Lower leg skin (tissue), 3 donors: Measurements from ENCODE around the gene ARHGAP22.

Experiments
- POLR2A ChIP-seq, 2 donors: fragments of 450-650 bp; IDR thresholded peaks; one replicate each; pipeline ENCODE4 v1.6.1; 2016 to 2017; ENCODE audit warnings: antibody characterized with exemption in 2 of 2, mild to moderate bottlenecking in 1 of 2, moderate library complexity in 1 of 2
- TF ChIP-seq, protein P1 (sequence below), 3 donors: fragments of 450-650 bp; IDR thresholded peaks; one replicate each; pipeline ENCODE4 v1.5.1; 2016; ENCODE audit warnings: antibody characterized with exemption in 3 of 3, mild to moderate bottlenecking in 3 of 3, moderate library complexity in 2 of 3

GRCh38 chr10:48574817-48575380 lies 30.0 kb downstream of the ARHGAP22 start:
- TF ChIP-seq, protein P1, sequence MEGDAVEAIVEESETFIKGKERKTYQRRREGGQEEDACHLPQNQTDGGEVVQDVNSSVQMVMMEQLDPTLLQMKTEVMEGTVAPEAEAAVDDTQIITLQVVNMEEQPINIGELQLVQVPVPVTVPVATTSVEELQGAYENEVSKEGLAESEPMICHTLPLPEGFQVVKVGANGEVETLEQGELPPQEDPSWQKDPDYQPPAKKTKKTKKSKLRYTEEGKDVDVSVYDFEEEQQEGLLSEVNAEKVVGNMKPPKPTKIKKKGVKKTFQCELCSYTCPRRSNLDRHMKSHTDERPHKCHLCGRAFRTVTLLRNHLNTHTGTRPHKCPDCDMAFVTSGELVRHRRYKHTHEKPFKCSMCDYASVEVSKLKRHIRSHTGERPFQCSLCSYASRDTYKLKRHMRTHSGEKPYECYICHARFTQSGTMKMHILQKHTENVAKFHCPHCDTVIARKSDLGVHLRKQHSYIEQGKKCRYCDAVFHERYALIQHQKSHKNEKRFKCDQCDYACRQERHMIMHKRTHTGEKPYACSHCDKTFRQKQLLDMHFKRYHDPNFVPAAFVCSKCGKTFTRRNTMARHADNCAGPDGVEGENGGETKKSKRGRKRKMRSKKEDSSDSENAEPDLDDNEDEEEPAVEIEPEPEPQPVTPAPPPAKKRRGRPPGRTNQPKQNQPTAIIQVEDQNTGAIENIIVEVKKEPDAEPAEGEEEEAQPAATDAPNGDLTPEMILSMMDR (IDR thresholded peaks at IDR 0.05) = no peak
- no peak for TF ChIP-seq POLR2A (IDR thresholded peaks at IDR 0.05)
